GM18498 (cell line): Measurements from ENCODE around the gene TRIP6.

Experiments used
- ATAC-seq: cut with Tn5 transposase; IDR thresholded peaks from one replicate; pipeline ENCODE4 v1.9.1; 2021; ENCODE audit warnings: mild to moderate bottlenecking, moderate library complexity; ENCODE audit not compliant: unreplicated experiment

The TRIP6 gene

GRCh38 chr7:100867040-100867775 lies at the start of gene TRIP6:
Gene TRIP6, plus strand, starts transcription at chr7:100867387. Its CDS starts 111 bp downstream, at chr7:100867498.
- ATAC-seq: peak; percentile 56

- no peak for ATAC-seq
Measured at GRCh38 chr7:100818366-100818765, 48.8 kb upstream of the TRIP6 start.

- no peak for ATAC-seq
Measured at GRCh38 chr7:100818825-100819224, 48.4 kb upstream of the TRIP6 start.

GRCh38 chr7:100819586-100819985 lies 47.6 kb upstream of the TRIP6 start:
- no peak for ATAC-seq

- ATAC-seq: no peak
Measured at GRCh38 chr7:100822236-100823139, 44.7 kb upstream of the TRIP6 start.

- ATAC-seq: no peak
Measured at GRCh38 chr7:100823140-100823525, 44.1 kb upstream of the TRIP6 start.

- no peak for ATAC-seq
Measured at GRCh38 chr7:100823534-100823933, 43.7 kb upstream of the TRIP6 start.

- ATAC-seq: no peak
Measured at GRCh38 chr7:100824499-100825214, 42.5 kb upstream of the TRIP6 start.

GRCh38 chr7:100825215-100825671 lies 41.9 kb upstream of the TRIP6 start:
- ATAC-seq: no peak

- ATAC-seq: no peak
Measured at GRCh38 chr7:100825751-100826513, 41.3 kb upstream of the TRIP6 start.

GRCh38 chr7:100826514-100827329 lies 40.5 kb upstream of the TRIP6 start:
- no peak for ATAC-seq

GRCh38 chr7:100827330-100828226 lies 39.6 kb upstream of the TRIP6 start, which contains the start of gene EPHB4:
Gene EPHB4, minus strand, starts transcription at chr7:100827523. Its CDS starts 493 bp downstream, at chr7:100827030.
- no peak for ATAC-seq

- no peak for ATAC-seq
Measured at GRCh38 chr7:100829150-100829716, 38.0 kb upstream of the TRIP6 start.

- ATAC-seq: no peak
Measured at GRCh38 chr7:100830396-100830795, 36.8 kb upstream of the TRIP6 start.

GRCh38 chr7:100832281-100832633 lies 34.9 kb upstream of the TRIP6 start:
- ATAC-seq: no peak

- no peak for ATAC-seq
Measured at GRCh38 chr7:100835903-100836811, 31.0 kb upstream of the TRIP6 start.

- no peak for ATAC-seq
Measured at GRCh38 chr7:100836812-100837098, 30.4 kb upstream of the TRIP6 start.
